Stimulated activated CD8-positive, alpha-beta memory T cell treated with anti-CD3 and anti-CD28 coated beads, Interleukin-12 subunit alpha, Interleukin-12 subunit beta, amount 100 ng/mL, for 24 hours (primary cell): ENCODE measurements around the gene BARHL1.

ENCODE experiments used
- DNase-seq: peaks from one replicate; pipeline ENCODE4 v3.0.0-alpha.2; 2020; ENCODE audit errors: extremely low read depth

BARHL1 gene

GRCh38 chr9:132582276-132582785 is at the start of gene BARHL1:
Gene BARHL1 (plus strand): TSS chr9:132582606. CDS start chr9:132582798, 192 bp downstream.
- no peak for DNase-seq

GRCh38 chr9:132534832-132535231 is 47.6 kb upstream of the BARHL1 start:
- no peak for DNase-seq

- DNase-seq = no peak
Observed at GRCh38 chr9:132536124-132536523, 46.3 kb upstream of the BARHL1 start.

GRCh38 chr9:132537352-132537751 is 45.1 kb upstream of the BARHL1 start:
- DNase-seq = no peak

GRCh38 chr9:132538071-132538470 is 44.3 kb upstream of the BARHL1 start:
- DNase-seq = no peak

GRCh38 chr9:132539096-132539495 is 43.3 kb upstream of the BARHL1 start:
- DNase-seq = no peak

- no peak for DNase-seq
Observed at GRCh38 chr9:132541051-132541450, 41.4 kb upstream of the BARHL1 start.

GRCh38 chr9:132541870-132542830 is 40.3 kb upstream of the BARHL1 start:
- no peak for DNase-seq

GRCh38 chr9:132543251-132543650 is 39.2 kb upstream of the BARHL1 start:
- DNase-seq = no peak

GRCh38 chr9:132543960-132544359 is 38.4 kb upstream of the BARHL1 start:
- no peak for DNase-seq

GRCh38 chr9:132545578-132545977 is 36.8 kb upstream of the BARHL1 start:
- DNase-seq = no peak

- no peak for DNase-seq
Observed at GRCh38 chr9:132546148-132547051, 36.0 kb upstream of the BARHL1 start.

GRCh38 chr9:132547052-132547431 is 35.4 kb upstream of the BARHL1 start:
- no peak for DNase-seq

- DNase-seq = no peak
Observed at GRCh38 chr9:132547436-132547835, 35.0 kb upstream of the BARHL1 start.

- no peak for DNase-seq
Observed at GRCh38 chr9:132547976-132548730, 34.3 kb upstream of the BARHL1 start.

GRCh38 chr9:132548751-132549640 is 33.4 kb upstream of the BARHL1 start:
- DNase-seq = no peak

- no peak for DNase-seq
Observed at GRCh38 chr9:132551556-132551955, 30.9 kb upstream of the BARHL1 start.

- no peak for DNase-seq
Observed at GRCh38 chr9:132552041-132552440, 30.4 kb upstream of the BARHL1 start.

- no peak for DNase-seq
Observed at GRCh38 chr9:132554755-132555154, 27.7 kb upstream of the BARHL1 start.

GRCh38 chr9:132555528-132555927 is 26.9 kb upstream of the BARHL1 start:
- no peak for DNase-seq
